ENCODE data around the gene NUP93.

DNA sequence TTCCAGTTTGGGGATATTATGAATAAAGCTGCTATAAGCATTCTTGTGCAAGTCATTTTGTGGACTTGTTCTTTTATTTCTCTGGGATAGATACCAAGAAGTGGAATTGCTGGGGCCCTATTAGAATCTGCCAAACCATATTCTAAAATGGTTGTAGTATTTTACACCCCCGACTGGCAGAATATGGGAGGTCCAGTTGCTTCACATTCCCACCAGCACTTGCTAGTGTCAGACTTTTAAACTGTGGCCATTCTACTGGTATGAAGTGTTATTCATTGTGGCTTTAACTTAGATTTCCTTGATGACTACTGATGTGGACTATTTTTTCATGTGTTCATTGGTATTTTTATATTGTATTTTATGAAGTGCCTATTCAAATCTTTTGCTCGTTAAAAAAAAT is 18.1 kb upstream of the NUP93 start:
- no peak for TF ChIP-seq EZH2phosphoT487 (IDR thresholded peaks at IDR 0.05; ENCODE audit: borderline replicate concordance, low read depth)
- TF ChIP-seq TEAD4 (IDR thresholded peaks at IDR 0.05; ENCODE audit: borderline replicate concordance, insufficient read depth) = no peak
- no peak for TF ChIP-seq RAD21 (IDR thresholded peaks at IDR 0.05; ENCODE audit: low read length)
- no peak for TF ChIP-seq EP300 (IDR thresholded peaks at IDR 0.05; ENCODE audit: borderline replicate concordance in 1 of 2, low read depth in 1 of 2, low read length in 1 of 2)
- TF ChIP-seq, protein P1, sequence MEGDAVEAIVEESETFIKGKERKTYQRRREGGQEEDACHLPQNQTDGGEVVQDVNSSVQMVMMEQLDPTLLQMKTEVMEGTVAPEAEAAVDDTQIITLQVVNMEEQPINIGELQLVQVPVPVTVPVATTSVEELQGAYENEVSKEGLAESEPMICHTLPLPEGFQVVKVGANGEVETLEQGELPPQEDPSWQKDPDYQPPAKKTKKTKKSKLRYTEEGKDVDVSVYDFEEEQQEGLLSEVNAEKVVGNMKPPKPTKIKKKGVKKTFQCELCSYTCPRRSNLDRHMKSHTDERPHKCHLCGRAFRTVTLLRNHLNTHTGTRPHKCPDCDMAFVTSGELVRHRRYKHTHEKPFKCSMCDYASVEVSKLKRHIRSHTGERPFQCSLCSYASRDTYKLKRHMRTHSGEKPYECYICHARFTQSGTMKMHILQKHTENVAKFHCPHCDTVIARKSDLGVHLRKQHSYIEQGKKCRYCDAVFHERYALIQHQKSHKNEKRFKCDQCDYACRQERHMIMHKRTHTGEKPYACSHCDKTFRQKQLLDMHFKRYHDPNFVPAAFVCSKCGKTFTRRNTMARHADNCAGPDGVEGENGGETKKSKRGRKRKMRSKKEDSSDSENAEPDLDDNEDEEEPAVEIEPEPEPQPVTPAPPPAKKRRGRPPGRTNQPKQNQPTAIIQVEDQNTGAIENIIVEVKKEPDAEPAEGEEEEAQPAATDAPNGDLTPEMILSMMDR (IDR thresholded peaks at IDR 0.05) = no peak
- no peak for TF ChIP-seq SIN3A (IDR thresholded peaks at IDR 0.05; ENCODE audit: borderline replicate concordance, low read depth, low read length)
- TF ChIP-seq POLR2AphosphoS5 (IDR thresholded peaks at IDR 0.05; ENCODE audit: low read depth, low read length) = no peak
- TF ChIP-seq, protein P2, sequence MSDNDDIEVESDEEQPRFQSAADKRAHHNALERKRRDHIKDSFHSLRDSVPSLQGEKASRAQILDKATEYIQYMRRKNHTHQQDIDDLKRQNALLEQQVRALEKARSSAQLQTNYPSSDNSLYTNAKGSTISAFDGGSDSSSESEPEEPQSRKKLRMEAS (IDR thresholded peaks at IDR 0.05; ENCODE audit: low read depth) = no peak
- no peak for TF ChIP-seq MEF2A (IDR thresholded peaks at IDR 0.05; ENCODE audit: borderline replicate concordance, low read depth)
- TF ChIP-seq TCF12 (IDR thresholded peaks at IDR 0.05) = no peak
- no peak for TF ChIP-seq FOSL2 (IDR thresholded peaks at IDR 0.05; ENCODE audit: borderline replicate concordance, low read depth)
- no peak for TF ChIP-seq RFX5 (IDR thresholded peaks at IDR 0.05; ENCODE audit: low read length)
- TF ChIP-seq SMC3 (IDR thresholded peaks at IDR 0.05; ENCODE audit: low read depth, low read length) = no peak
- TF ChIP-seq NFIC (IDR thresholded peaks at IDR 0.05; ENCODE audit: borderline replicate concordance) = no peak
